Astrocyte (in vitro differentiated cells and primary cell): ENCODE results near the gene ATP13A4. TPM values are rescaled to one million over a fixed set of nuclear protein-coding genes. Genes with fewer than 3 reads are reported as not detected.

Experiments used
- DNase-seq: peaks from one replicate; pipeline ENCODE4 v3.0.0-alpha.2; 2010; ENCODE audit warnings: low read depth
- FAIRE-seq: peaks from 2 replicates; lab custom pipeline; 2011; peaks lifted over from hg19 to GRCh38; lab: Jason Lieb, UNC
- H2AFZ ChIP-seq: 2 replicates; pipeline ENCODE4 v1.6.0; 2012; ENCODE audit warnings: low read depth, low read length, inconsistent platforms
- H3K27ac ChIP-seq: 2 replicates; pipeline ENCODE4 v1.5.1; 2011; ENCODE audit warnings: low read depth, low read length, inconsistent platforms
- H3K27me3 ChIP-seq: 2 replicates; pipeline ENCODE4 v1.6.0; 2011; ENCODE audit warnings: low read length, inconsistent platforms; ENCODE audit not compliant: insufficient read depth
- H3K36me3 ChIP-seq: 2 replicates; pipeline ENCODE4 v1.5.1; 2011; ENCODE audit warnings: low read length, inconsistent platforms; ENCODE audit not compliant: insufficient read depth
- H3K4me1 ChIP-seq: 2 replicates; pipeline ENCODE4 v1.5.1; 2011; ENCODE audit warnings: low read length, inconsistent platforms; ENCODE audit not compliant: insufficient read depth
- H3K4me2 ChIP-seq: 2 replicates; pipeline ENCODE4 v1.6.0; 2012; ENCODE audit warnings: low read length, inconsistent platforms
- H3K4me3 ChIP-seq: 2 replicates; pipeline ENCODE4 v1.5.1; 2011; ENCODE audit warnings: low read depth, mild to moderate bottlenecking, low read length, inconsistent platforms; ENCODE audit not compliant: insufficient read depth
- H3K79me2 ChIP-seq: 2 replicates; pipeline ENCODE4 v1.6.0; 2012; ENCODE audit warnings: mild to moderate bottlenecking, low read length, inconsistent platforms; ENCODE audit not compliant: insufficient read depth
- H3K9ac ChIP-seq: 2 replicates; pipeline ENCODE4 v1.6.0; 2012; ENCODE audit warnings: mild to moderate bottlenecking, low read length, inconsistent platforms
- H3K9me3 ChIP-seq: 2 replicates; pipeline ENCODE4 v1.5.1; 2012; ENCODE audit warnings: low read depth, mild to moderate bottlenecking, low read length, inconsistent platforms; ENCODE audit not compliant: insufficient read depth
- H4K20me1 ChIP-seq: 2 replicates; pipeline ENCODE4 v1.6.0; 2012; ENCODE audit warnings: low read length, inconsistent platforms; ENCODE audit not compliant: insufficient read depth
- H3K27ac Mint-ChIP-seq: one replicate; pipeline ENCODE4 v1.8.0; 2021; ENCODE audit warnings: mild to moderate bottlenecking, mixed read lengths; ENCODE audit not compliant: unreplicated experiment
- H3K27me3 Mint-ChIP-seq: one replicate; pipeline ENCODE4 v1.8.0; 2021; ENCODE audit warnings: low read depth, mixed read lengths; ENCODE audit not compliant: unreplicated experiment
- H3K36me3 Mint-ChIP-seq: one replicate; pipeline ENCODE4 v1.8.0; 2021; ENCODE audit warnings: low read depth, mixed read lengths; ENCODE audit not compliant: unreplicated experiment
- H3K4me1 Mint-ChIP-seq: one replicate; pipeline ENCODE4 v1.8.0; 2021; ENCODE audit warnings: low read depth, mixed read lengths; ENCODE audit not compliant: unreplicated experiment
- H3K4me3 Mint-ChIP-seq: one replicate; pipeline ENCODE4 v1.8.0; 2021; ENCODE audit warnings: mild to moderate bottlenecking, moderate library complexity, mixed read lengths; ENCODE audit not compliant: unreplicated experiment
- H3K9me3 Mint-ChIP-seq: one replicate; pipeline ENCODE4 v1.8.0; 2021; ENCODE audit warnings: mild to moderate bottlenecking, mixed read lengths; ENCODE audit not compliant: unreplicated experiment
- CTCF ChIP-seq: IDR thresholded peaks from 2 replicates; pipeline ENCODE4 v1.5.1; 2011; ENCODE audit warnings: low read depth, mild to moderate bottlenecking, inconsistent platforms, low read length, moderate library complexity; ENCODE audit not compliant: insufficient read depth
- EZH2 ChIP-seq: IDR thresholded peaks from 2 replicates; pipeline ENCODE4 v1.6.1; 2012; ENCODE audit warnings: mild to moderate bottlenecking, low read length, inconsistent platforms; ENCODE audit not compliant: insufficient read depth
- total RNA-seq: library from RNA; stranded (reverse); gene quantifications from 2 replicates; pipeline ENCODE4 v1.2.1, GENCODE V29; 2021

The ATP13A4 gene
- total RNA-seq, 1 donor from 2014 or later: 0.34 TPM

GRCh38 chr3:193372783-193373182, 181.9 kb downstream of the ATP13A4 start:
- H3K4me3 Mint-ChIP-seq: no peak overlapping the region
- FAIRE-seq (no peak), DNase-seq (no peak)
- Histone ChIP-seq H3K27ac (no peak overlapping the region), H2AFZ (no peak overlapping the region), H3K9me3 (no peaks in the 10 kb centered on the region), H3K4me2 (no peak overlapping the region), H3K9ac (no peak overlapping the region), H3K4me1 (no peaks in the 10 kb centered on the region), H3K36me3 (no peaks in the 10 kb centered on the region), H3K79me2 (no peaks in the 10 kb centered on the region), H4K20me1 (no peaks in the 10 kb centered on the region), H3K27me3 (no peaks in the 10 kb centered on the region), H3K4me3 (no peak overlapping the region)
- no peaks in the 10 kb centered on the region for H3K9me3 Mint-ChIP-seq
- no peak for TF ChIP-seq CTCF
- TF ChIP-seq EZH2: no peak
- no peak overlapping the region for H3K27ac Mint-ChIP-seq
- no peaks in the 10 kb centered on the region for H3K27me3 Mint-ChIP-seq
- H3K4me1 Mint-ChIP-seq: no peaks in the 10 kb centered on the region
- H3K36me3 Mint-ChIP-seq: no peaks in the 10 kb centered on the region

GRCh38 chr3:193367868-193368267, 186.8 kb downstream of the ATP13A4 start:
- Histone ChIP-seq H3K4me3 (no peak overlapping the region), H3K27me3 (no peaks in the 10 kb centered on the region), H4K20me1 (no peaks in the 10 kb centered on the region), H3K79me2 (no peaks in the 10 kb centered on the region), H3K4me1 (no peaks in the 10 kb centered on the region), H3K36me3 (no peaks in the 10 kb centered on the region), H3K9me3 (no peaks in the 10 kb centered on the region), H3K4me2 (no peak overlapping the region), H2AFZ (no peak overlapping the region), H3K9ac (no peak overlapping the region), H3K27ac (no peak overlapping the region)
- TF ChIP-seq EZH2: no peak
- no peak for TF ChIP-seq CTCF
- Mint-ChIP-seq H3K4me1 (peaks cover 2% of the 10 kb centered on the region), H3K27me3 (no peaks in the 10 kb centered on the region), H3K4me3 (no peak overlapping the region), H3K9me3 (no peaks in the 10 kb centered on the region), H3K36me3 (no peaks in the 10 kb centered on the region), H3K27ac (no peak overlapping the region)
- DNase-seq (no peak), FAIRE-seq (no peak)

GRCh38 chr3:193357291-193357690, 197.4 kb downstream of the ATP13A4 start:
- H3K4me2 ChIP-seq: no peak overlapping the region
- H3K27me3 Mint-ChIP-seq: peaks cover 4% of the 10 kb centered on the region
- H3K27ac Mint-ChIP-seq: no peak overlapping the region
- H3K4me1 ChIP-seq: no peaks in the 10 kb centered on the region
- H3K4me3 ChIP-seq: no peak overlapping the region
- DNase-seq: no peak
- no peak overlapping the region for H3K9ac ChIP-seq
- no peak overlapping the region for H3K27ac ChIP-seq
- no peaks in the 10 kb centered on the region for H3K79me2 ChIP-seq
- H4K20me1 ChIP-seq: no peaks in the 10 kb centered on the region
- H3K36me3 Mint-ChIP-seq: no peaks in the 10 kb centered on the region
- no peaks in the 10 kb centered on the region for H3K36me3 ChIP-seq
- no peaks in the 10 kb centered on the region for H3K9me3 ChIP-seq
- H2AFZ ChIP-seq: no peak overlapping the region
- no peaks in the 10 kb centered on the region for H3K27me3 ChIP-seq
- TF ChIP-seq EZH2 (no peak), CTCF (no peak)
- H3K4me1 Mint-ChIP-seq: no peaks in the 10 kb centered on the region
- H3K4me3 Mint-ChIP-seq: no peak overlapping the region
- FAIRE-seq: no peak
- no peaks in the 10 kb centered on the region for H3K9me3 Mint-ChIP-seq
